NCI-H526 (cell line): ENCODE measurements around the gene RAB6D.
"Not testable (repeated sequence)": the region's sequence is repeated elsewhere in the genome, so short reads cannot be mapped to it uniquely, and the experiment has no call there.

Source experiments
- DNase-seq, 2 experiments: peaks; one replicate each; lab custom pipeline; 2025; lab: John Stamatoyannopoulos, UW

RAB6D gene

GRCh38 chr2:131365452-131365851 lies 1.5 kb upstream of the RAB6D start:
- DNase-seq = no peak

- DNase-seq = not testable (repeated sequence)
These were observed 755 bp downstream of the RAB6D start for GRCh38 chr2:131363213-131363612.

GRCh38 chr2:131361773-131362172 lies 2.2 kb downstream of the RAB6D start:
- DNase-seq = not testable (repeated sequence)

GRCh38 chr2:131353167-131353697 lies 10.7 kb downstream of the RAB6D start:
- not testable (repeated sequence) for DNase-seq

GRCh38 chr2:131349021-131349420 lies 14.9 kb downstream of the RAB6D start:
- no peak for DNase-seq

GRCh38 chr2:131347035-131347434 lies 16.9 kb downstream of the RAB6D start:
- peak; percentile 19 to 40 for DNase-seq

- not testable (repeated sequence) for DNase-seq
These were observed 24.7 kb downstream of the RAB6D start for GRCh38 chr2:131339307-131339706.

- peak; percentile 67 to 81 for DNase-seq
These were observed 28.6 kb downstream of the RAB6D start for GRCh38 chr2:131335319-131335718.

GRCh38 chr2:131332709-131333108 lies 31.3 kb downstream of the RAB6D start:
- not testable (repeated sequence) for DNase-seq

GRCh38 chr2:131331000-131331399 lies 33.0 kb downstream of the RAB6D start:
- not testable (repeated sequence) for DNase-seq

GRCh38 chr2:131322209-131322608 lies 41.8 kb downstream of the RAB6D start:
- no peak for DNase-seq

GRCh38 chr2:131321344-131321743 lies 42.6 kb downstream of the RAB6D start:
- DNase-seq = not testable (repeated sequence)

- not testable (repeated sequence) for DNase-seq
These were observed 53.0 kb downstream of the RAB6D start for GRCh38 chr2:131311001-131311400.
